SW480 (cell line): ENCODE measurements around the gene L2HGDH.

Experiments used
- DNase-seq: peaks from one replicate; pipeline ENCODE4 v3.0.0-alpha.2; 2016; ENCODE audit warnings: low spot score

The L2HGDH gene

GRCh38 chr14:50228313-50228712 is 83.7 kb downstream of the L2HGDH start:
- no peak for DNase-seq

DNA sequence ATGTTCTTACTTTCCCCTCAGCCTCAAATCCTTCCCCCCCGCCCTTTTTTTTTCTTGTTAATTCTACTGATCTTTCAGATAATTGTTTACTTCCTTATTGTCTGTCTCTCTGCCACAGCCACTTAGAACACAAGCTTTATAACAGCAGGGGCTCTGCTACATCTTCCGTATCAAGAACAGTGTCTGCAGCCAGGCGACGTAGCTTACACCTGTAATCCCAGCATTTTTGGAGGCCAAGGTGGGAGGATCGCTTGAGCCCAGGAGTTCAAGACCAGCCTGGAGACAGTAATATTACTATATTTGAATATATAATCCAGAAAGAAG is 86.1 kb downstream of the L2HGDH start:
- no peak for DNase-seq

- no peak for DNase-seq
Observed at GRCh38 chr14:50225067-50225973, 86.7 kb downstream of the L2HGDH start.

DNA sequence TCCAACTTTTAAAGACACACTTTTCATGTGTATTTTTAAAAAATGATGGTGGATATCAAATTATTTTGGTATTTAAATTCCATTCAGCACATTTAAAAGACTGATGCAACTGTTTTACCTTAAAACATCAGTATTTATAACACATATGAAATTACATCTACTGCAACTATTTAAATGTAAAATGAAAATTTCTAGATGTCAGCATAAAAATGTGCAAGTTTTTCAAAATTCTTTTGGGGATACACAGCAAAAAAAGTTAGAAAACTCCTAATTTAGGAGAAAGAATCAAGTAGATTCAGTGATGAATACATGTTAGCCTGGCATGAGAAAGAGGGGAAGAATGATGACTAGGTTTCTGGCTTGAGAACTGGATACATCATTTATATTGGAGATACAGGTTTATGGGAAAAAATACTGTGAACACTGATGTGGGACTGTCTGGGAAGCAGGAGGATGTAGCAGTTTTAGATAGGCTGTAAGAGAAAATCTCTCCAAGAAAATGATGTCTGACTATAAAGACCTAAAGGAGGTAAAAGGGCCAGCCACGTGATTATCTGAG is 89.9 kb downstream of the L2HGDH start:
- no peak for DNase-seq

- no peak for DNase-seq
Observed at GRCh38 chr14:50218501-50218900, 93.5 kb downstream of the L2HGDH start.

GRCh38 chr14:50215416-50215815 is 96.6 kb downstream of the L2HGDH start:
- no peak for DNase-seq

GRCh38 chr14:50213795-50214194 is 98.2 kb downstream of the L2HGDH start:
- DNase-seq, result no peak

- DNase-seq, result no peak
Observed at GRCh38 chr14:50212726-50213125, 99.3 kb downstream of the L2HGDH start.

- no peak for DNase-seq
Observed at GRCh38 chr14:50210074-50210473, 102.0 kb downstream of the L2HGDH start.

DNA sequence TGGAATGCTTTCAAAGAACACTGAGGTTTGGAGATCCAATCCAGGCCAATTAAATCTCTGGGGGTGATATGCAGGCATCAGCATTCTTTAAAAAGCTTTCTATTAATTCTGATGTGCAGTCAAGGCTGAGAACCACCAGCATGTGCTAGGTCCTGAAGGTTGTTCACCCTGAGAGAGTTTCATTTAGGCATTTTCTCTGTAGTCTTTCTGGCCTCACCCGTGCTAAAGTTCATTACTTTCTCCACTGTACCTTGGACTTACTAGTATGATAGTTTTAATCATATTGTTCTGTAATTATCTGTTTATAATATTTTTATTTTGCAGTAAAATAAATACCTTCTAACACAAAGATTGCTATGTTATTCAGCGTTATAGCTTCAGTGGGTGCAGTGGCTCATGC is 113.5 kb downstream of the L2HGDH start:
- no peak for DNase-seq

GRCh38 chr14:50191499-50191898 is 120.5 kb downstream of the L2HGDH start:
- no peak for DNase-seq
